MG63 (cell line): ENCODE data around the gene EIF4E3. TPM values are rescaled to one million over a fixed set of nuclear protein-coding genes. Genes with fewer than 3 reads are reported as not detected.

Experiments used
- DNase-seq: peaks from one replicate; pipeline ENCODE4 v3.0.0-alpha.2; 2020
- H3K27me3 ChIP-seq: fragments of 250-450 bp; sonication (Bioruptor Pico); 2 replicates; pipeline ENCODE4 v1.5.1; 2020; ENCODE audit warnings: mild to moderate bottlenecking, moderate library complexity
- H3K36me3 ChIP-seq: fragments of 250-450 bp; sonication (Bioruptor Pico); 2 replicates; pipeline ENCODE4 v1.5.1; 2020; ENCODE audit warnings: mild to moderate bottlenecking, moderate library complexity
- H3K4me3 ChIP-seq: fragments of 250-450 bp; sonication (Bioruptor Pico); 2 replicates; pipeline ENCODE4 v1.5.1; 2020; ENCODE audit warnings: mild to moderate bottlenecking, moderate library complexity
- H3K9me3 ChIP-seq: fragments of 250-450 bp; sonication (Bioruptor Pico); 2 replicates; pipeline ENCODE4 v1.5.1; 2020; ENCODE audit warnings: mild to moderate bottlenecking, moderate library complexity
- total RNA-seq: library from RNA; depleted of rRNA; stranded (reverse); fragments of >200 nt; shearing (Covaris generic); gene quantifications from 2 replicates; pipeline ENCODE4 v1.2.3, GENCODE V29; 2014; ENCODE audit warnings: low replicate concordance; rRNA removed

Gene EIF4E3
- total RNA-seq, result 2.9 and 4.4 TPM in 2 replicates

GRCh38 chr3:71725271-71725991 lies at the start of gene EIF4E3:
Gene EIF4E3, minus strand, starts transcription at chr3:71725402. Its CDS starts 35 bp downstream, at chr3:71725367.
- no peaks in the 10 kb centered on the region for H3K36me3 ChIP-seq
- no peaks in the 10 kb centered on the region for H3K27me3 ChIP-seq
- no peaks in the 10 kb centered on the region for H3K9me3 ChIP-seq
- DNase-seq, result no peak
- peak within 1 kb of the TSS; percentile 53 for H3K4me3 ChIP-seq

DNA sequence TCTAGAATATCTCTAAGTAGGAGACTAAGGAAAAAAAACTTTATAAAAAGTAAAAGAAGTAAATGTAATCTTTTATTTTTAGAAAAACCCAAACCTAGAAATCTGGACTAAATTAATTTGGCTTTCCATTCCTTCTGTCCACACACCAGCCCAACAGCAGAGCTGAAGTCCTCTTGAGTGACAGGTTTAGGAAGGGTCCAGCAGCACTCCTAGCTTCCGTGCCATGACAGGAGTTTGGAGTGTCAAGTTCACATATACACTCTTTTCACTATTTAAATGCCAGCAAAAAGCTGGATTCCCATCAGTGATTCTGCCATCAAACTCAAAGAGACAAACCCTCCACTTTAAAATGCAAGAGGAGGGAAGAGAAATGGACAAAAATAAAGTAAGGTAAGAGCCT lies 46.7 kb upstream of the EIF4E3 start:
- Histone ChIP-seq H3K36me3 (no peaks in the 10 kb centered on the region), H3K27me3 (no peaks in the 10 kb centered on the region), H3K9me3 (no peaks in the 10 kb centered on the region), H3K4me3 (no peak overlapping the region)
- DNase-seq, result no peak

DNA sequence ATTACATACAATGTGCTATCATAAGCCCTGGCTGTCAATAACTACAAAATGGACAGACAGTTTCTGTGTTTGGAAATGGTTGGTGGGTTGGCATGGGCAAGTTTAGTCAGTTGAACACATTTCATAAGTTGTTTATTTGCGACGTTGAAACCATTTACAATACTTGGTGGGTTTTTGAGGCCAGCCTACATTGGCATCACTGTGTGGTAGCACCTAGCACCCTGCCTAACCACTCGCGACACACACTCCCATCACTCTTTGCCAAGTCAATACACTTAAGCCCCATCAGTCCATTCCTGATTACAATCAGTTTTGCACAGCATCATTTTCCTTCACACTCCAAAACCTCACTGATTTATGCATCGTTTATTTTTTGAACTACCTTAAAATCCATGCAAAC lies 45.9 kb upstream of the EIF4E3 start:
- Histone ChIP-seq H3K27me3 (no peaks in the 10 kb centered on the region), H3K36me3 (no peaks in the 10 kb centered on the region), H3K4me3 (no peak overlapping the region), H3K9me3 (no peaks in the 10 kb centered on the region)
- DNase-seq, result no peak

DNA sequence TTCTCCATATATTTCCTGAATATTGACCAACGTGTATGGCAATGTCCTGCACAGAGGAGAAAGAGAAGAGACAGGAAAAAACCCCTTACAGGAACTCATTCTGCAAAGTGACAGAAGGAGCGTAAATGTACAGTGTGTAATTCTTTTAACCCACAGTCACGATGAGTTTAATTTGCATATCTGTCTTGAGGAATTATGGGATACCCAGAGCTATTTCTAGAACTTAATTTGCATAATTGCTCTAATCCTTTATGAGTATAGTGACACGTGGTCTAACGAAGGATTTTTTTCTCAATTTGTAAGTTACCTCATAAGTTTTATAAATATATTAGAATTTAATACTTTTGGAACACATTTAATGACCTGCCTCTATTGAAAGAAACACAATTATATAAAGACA lies 38.2 kb upstream of the EIF4E3 start:
- Histone ChIP-seq H3K9me3 (no peaks in the 10 kb centered on the region), H3K27me3 (no peaks in the 10 kb centered on the region), H3K4me3 (no peak overlapping the region), H3K36me3 (no peaks in the 10 kb centered on the region)
- no peak for DNase-seq

- Histone ChIP-seq H3K9me3 (no peaks in the 10 kb centered on the region), H3K4me3 (no peak overlapping the region), H3K27me3 (no peaks in the 10 kb centered on the region), H3K36me3 (no peaks in the 10 kb centered on the region)
- no peak for DNase-seq
Observed at GRCh38 chr3:71760140-71760539, 34.9 kb upstream of the EIF4E3 start.

- DNase-seq, result no peak
- H3K9me3 ChIP-seq, result no peaks in the 10 kb centered on the region
- H3K36me3 ChIP-seq, result no peaks in the 10 kb centered on the region
- H3K27me3 ChIP-seq, result no peaks in the 10 kb centered on the region
- no peak overlapping the region for H3K4me3 ChIP-seq
Observed at GRCh38 chr3:71759401-71759800, 34.2 kb upstream of the EIF4E3 start.

DNA sequence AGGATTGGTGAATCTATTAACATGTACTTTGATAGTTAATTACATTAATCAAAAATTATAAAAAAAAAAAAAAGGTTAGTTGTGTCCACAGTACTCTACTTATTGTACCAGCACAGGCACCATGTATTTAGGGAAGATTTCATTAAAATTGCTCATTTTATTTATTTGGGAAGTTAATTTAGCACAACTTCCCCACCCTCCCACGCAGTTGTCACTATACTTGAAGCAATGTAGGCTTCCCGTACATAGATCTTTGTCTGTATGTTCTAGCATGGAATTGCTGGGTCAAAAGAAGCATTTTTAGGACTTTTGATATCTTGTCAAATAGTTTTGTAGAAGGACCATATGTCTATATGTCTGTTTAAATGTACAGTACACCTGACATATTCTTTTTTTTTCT lies 32.9 kb upstream of the EIF4E3 start:
- H3K27me3 ChIP-seq, result no peaks in the 10 kb centered on the region
- H3K36me3 ChIP-seq, result no peaks in the 10 kb centered on the region
- no peak for DNase-seq
- no peaks in the 10 kb centered on the region for H3K9me3 ChIP-seq
- H3K4me3 ChIP-seq, result no peak overlapping the region

GRCh38 chr3:71754610-71755253 lies 29.5 kb upstream of the EIF4E3 start:
- no peak for DNase-seq
- Histone ChIP-seq H3K4me3 (peak overlapping the region; percentile 37), H3K36me3 (no peaks in the 10 kb centered on the region), H3K9me3 (no peaks in the 10 kb centered on the region), H3K27me3 (no peaks in the 10 kb centered on the region)

- Histone ChIP-seq H3K9me3 (no peaks in the 10 kb centered on the region), H3K27me3 (no peaks in the 10 kb centered on the region), H3K4me3 (peak within 1 kb of the TSS; percentile 37), H3K36me3 (no peaks in the 10 kb centered on the region)
- peak; percentile 32 for DNase-seq
Observed at GRCh38 chr3:71753701-71754609, 28.8 kb upstream of the EIF4E3 start, which contains the start of gene GPR27. Gene GPR27, plus strand, starts transcription at chr3:71753855. Its CDS starts 195 bp downstream, at chr3:71754050.

- Histone ChIP-seq H3K27me3 (no peaks in the 10 kb centered on the region), H3K4me3 (peak overlapping the region; percentile 37), H3K36me3 (no peaks in the 10 kb centered on the region), H3K9me3 (no peaks in the 10 kb centered on the region)
- DNase-seq, result no peak
Observed at GRCh38 chr3:71752831-71753700, 27.9 kb upstream of the EIF4E3 start.

GRCh38 chr3:71751602-71752001 lies 26.4 kb upstream of the EIF4E3 start:
- Histone ChIP-seq H3K27me3 (no peaks in the 10 kb centered on the region), H3K4me3 (no peak overlapping the region), H3K9me3 (no peaks in the 10 kb centered on the region), H3K36me3 (no peaks in the 10 kb centered on the region)
- DNase-seq, result no peak

DNA sequence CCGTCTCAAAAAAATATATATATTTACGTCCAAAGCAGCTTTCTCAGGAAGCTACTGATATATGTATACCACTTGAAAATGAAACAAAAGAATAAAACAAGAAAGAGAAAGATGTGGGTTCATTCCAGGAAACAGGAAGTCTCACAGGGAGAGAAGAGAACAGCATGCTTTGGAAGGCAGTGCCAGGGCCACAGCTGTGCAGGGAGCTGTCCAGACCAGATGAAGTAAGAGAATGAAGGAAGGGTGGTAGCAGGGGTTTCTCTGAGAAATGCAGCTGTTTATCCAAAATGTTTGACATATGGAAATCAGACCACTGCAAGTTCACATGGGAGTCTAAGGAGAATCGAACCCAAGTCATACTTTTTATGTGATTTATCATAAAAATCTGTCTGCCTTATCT lies 19.5 kb upstream of the EIF4E3 start:
- no peak for DNase-seq
- Histone ChIP-seq H3K36me3 (no peaks in the 10 kb centered on the region), H3K9me3 (peaks cover 5% of the 10 kb centered on the region; the same call in 1 of the 2 replicates), H3K27me3 (no peaks in the 10 kb centered on the region), H3K4me3 (no peak overlapping the region)

DNA sequence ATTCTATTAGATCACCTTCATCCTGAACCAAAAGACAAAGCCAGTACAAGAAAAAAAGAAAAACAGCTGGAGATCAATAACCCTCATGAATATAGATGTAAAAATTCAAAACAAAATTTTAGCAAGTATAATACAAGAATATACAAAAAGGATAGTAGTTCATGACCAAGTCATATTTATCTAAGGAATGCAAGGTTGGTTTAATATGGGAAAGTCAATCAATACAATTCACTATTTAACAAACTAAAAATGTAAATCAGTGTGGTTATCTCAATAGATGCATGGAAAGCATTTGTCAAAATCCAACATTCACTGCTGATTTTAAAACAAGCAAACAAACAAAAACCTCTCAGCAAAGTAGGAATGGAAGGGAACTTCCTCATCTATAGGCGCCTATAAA lies 17.4 kb upstream of the EIF4E3 start:
- DNase-seq, result no peak

GRCh38 chr3:71734881-71735280 lies 9.7 kb upstream of the EIF4E3 start:
- H3K36me3 ChIP-seq, result no peaks in the 10 kb centered on the region
- H3K9me3 ChIP-seq, result no peaks in the 10 kb centered on the region
- H3K27me3 ChIP-seq, result no peaks in the 10 kb centered on the region
- no peak overlapping the region for H3K4me3 ChIP-seq
- no peak for DNase-seq

More for the DNA sequence above, 17.4 kb upstream of the EIF4E3 start:
- Histone ChIP-seq H3K4me3 (no peak overlapping the region), H3K36me3 (no peaks in the 10 kb centered on the region), H3K9me3 (peaks cover 5% of the 10 kb centered on the region; the same call in 1 of the 2 replicates), H3K27me3 (no peaks in the 10 kb centered on the region)

GRCh38 chr3:71733319-71733718 lies 8.1 kb upstream of the EIF4E3 start:
- Histone ChIP-seq H3K27me3 (no peaks in the 10 kb centered on the region), H3K36me3 (no peaks in the 10 kb centered on the region), H3K9me3 (no peaks in the 10 kb centered on the region), H3K4me3 (no peak overlapping the region)
- DNase-seq, result no peak

DNA sequence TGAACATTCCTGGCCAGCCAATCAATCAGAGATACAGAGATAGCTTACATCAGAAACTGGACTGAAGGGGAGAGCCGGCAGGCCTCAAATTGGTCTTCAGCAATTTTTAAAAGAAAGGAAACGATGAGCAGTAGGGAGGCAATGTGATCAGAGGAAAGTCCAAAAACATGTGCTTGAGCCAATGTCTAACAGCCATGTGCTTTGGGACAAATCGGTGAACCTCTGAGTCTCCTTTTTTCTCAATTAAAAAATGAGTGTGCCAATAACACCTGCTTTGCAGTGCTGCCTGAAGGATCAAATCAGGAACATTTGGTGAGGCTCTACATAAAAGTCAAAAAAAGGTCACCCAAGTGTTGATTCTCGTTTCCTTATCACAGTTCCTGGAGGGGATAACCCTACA lies 7.4 kb upstream of the EIF4E3 start:
- no peak for DNase-seq
- Histone ChIP-seq H3K36me3 (no peaks in the 10 kb centered on the region), H3K4me3 (no peak overlapping the region)

More for the DNA sequence above, 7.4 kb upstream of the EIF4E3 start:
- H3K9me3 ChIP-seq, result no peaks in the 10 kb centered on the region
- H3K27me3 ChIP-seq, result no peaks in the 10 kb centered on the region
